Suprapubic skin (tissue), 4 donors: ENCODE measurements around the gene ZFHX3.

ENCODE experiments used
- CTCF ChIP-seq, 2 donors: fragments of 200-600 bp in 1 of 2; fragments of 450-650 bp in 1 of 2; sonication (generic) in 1 of 2; IDR thresholded peaks; one replicate each; pipeline ENCODE4 v1.5.1; 2016 to 2019; ENCODE audit warnings: antibody characterized with exemption in 2 of 2, mild to moderate bottlenecking in 1 of 2, moderate library complexity in 1 of 2
- POLR2A ChIP-seq, 2 donors: fragments of 450-650 bp; IDR thresholded peaks; one replicate each; pipeline ENCODE4 v1.6.1; 2017; ENCODE audit warnings: antibody characterized with exemption in 2 of 2, mild to moderate bottlenecking in 2 of 2, moderate library complexity in 2 of 2
- POLR2AphosphoS5 ChIP-seq, 3 donors: sonication (generic); formaldehyde crosslinking; IDR thresholded peaks; one replicate each; pipeline ENCODE4 v1.6.1; 2017; ENCODE audit warnings: antibody characterized with exemption in 3 of 3

- no peak for TF ChIP-seq CTCF (IDR thresholded peaks at IDR 0.05)
- no peak for TF ChIP-seq POLR2AphosphoS5 (IDR thresholded peaks at IDR 0.05)
- TF ChIP-seq POLR2A (IDR thresholded peaks at IDR 0.05), result no peak
These were observed 84.2 kb downstream of the ZFHX3 start for GRCh38 chr16:72963533-72964315.
